SKM-1 treated with dmso at 0.1 percent for 144 hours (cell line): ENCODE data around the gene PHKG2.

Experiments
- DNase-seq: peaks from one replicate; lab custom pipeline; 2025; ENCODE audit not compliant: unreplicated experiment; lab: John Stamatoyannopoulos, UW

PHKG2 gene

GRCh38 chr16:30773826-30774225 lies 25.6 kb downstream of the PHKG2 start:
- no peak for DNase-seq

- DNase-seq, result no peak
Observed at GRCh38 chr16:30774367-30775130, 26.3 kb downstream of the PHKG2 start.

DNA sequence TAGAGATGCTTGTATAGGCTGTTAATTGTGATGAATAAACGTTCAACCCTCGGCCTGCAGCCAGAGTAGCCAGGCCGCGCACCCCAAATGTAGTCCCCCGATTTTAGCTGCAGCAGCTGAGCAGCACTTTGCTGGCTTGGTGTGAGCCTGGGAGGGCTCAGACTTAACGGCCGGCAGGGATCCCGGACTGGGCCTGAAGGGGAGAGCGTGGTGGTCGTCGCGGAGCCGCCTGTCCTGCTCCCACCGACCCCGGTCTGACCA lies 26.8 kb downstream of the PHKG2 start:
- DNase-seq, result no peak

DNA sequence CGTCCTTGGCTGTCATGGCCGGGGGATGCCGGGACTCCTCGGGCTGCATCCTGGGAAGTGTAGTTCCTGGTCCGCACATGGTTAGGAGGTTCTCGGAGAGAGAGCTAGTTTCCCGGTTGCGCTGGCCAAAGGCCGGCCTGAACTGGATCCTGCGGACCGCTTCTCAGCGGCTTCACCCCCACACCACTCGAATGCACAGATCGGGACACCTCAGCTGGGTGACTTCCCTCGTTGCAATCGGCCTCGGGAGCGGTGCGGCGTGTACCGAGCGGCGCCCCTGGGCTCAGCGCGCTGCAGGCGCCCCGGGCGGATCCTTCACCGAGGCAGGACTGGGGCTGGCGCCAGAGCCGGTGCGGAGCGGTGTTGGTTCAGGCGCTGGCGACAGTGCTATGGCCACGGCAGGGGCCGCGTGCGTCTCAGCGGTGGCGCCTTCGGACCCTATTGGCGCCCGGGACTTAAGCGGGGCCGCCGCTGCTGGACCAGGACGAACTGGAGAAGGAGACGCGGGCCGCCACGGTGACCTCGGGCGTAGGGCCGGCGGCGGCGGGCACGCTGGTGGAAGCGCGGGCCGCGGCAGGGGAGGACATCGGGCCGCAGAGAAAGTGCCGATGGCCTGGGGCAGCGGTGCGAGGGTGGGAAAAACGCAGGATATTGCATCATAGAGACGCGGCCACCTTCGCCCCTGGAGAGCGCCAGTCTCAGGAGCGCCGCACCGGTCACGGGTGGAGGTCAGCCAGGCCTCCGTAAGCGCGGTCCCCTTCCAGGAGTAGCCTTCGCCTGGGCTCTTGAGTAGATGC lies 27.4 kb downstream of the PHKG2 start:
- peak; percentile 68 for DNase-seq

GRCh38 chr16:30777591-30778297 lies 29.5 kb downstream of the PHKG2 start:
- DNase-seq, result no peak

DNA sequence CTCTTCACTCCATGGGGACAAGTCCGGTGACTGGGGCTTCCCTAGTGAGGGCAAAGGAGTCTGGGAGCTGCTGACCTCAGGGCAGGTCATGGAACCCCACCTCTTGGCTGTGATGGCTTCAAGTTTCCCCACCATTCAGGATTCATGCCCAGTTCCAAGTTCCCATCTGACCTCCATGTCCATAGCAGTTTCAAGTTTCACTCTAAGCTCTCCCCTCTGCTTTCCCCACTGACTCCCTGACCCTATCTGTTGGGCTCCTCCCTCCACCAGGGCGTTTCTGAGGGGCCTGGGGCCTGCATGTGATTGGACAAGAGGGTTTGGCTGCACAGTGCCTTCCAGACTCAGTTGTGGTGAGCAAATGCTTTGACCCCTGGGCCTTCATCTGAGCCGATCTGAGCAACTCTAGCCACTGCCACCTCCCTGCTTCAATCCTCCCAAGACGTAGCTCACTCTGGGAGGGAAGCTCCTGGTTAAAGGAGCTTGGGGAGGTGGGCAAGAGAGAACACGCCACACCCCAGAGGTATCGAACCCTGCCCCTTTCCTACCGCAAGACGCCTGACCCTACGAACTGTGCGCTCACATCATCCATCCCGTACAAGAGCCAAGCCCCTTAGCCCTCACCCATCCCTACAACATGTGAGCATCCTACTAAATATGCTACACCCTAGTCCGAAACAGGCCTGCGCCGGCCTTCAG lies 30.5 kb downstream of the PHKG2 start:
- DNase-seq, result no peak

DNA sequence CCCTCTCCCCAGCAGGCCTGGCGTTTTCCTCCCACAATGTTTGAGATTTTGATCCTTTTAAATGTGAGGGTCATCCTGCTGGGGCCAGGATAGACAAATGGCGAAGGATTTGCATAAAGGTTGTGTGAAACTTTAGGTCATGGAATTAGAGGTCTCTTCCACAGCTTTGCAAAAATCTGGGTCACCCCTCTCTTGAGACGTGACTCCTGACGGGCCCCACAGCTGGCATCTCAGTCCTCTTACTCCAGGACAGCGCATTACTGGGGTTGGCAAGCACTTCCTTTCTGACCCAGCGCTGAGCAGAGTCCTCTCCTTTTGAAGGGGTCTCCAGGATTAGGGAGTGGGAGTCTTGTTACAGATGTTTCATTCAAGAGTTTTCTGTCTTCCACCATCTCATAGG lies 31.4 kb downstream of the PHKG2 start:
- DNase-seq, result no peak

DNA sequence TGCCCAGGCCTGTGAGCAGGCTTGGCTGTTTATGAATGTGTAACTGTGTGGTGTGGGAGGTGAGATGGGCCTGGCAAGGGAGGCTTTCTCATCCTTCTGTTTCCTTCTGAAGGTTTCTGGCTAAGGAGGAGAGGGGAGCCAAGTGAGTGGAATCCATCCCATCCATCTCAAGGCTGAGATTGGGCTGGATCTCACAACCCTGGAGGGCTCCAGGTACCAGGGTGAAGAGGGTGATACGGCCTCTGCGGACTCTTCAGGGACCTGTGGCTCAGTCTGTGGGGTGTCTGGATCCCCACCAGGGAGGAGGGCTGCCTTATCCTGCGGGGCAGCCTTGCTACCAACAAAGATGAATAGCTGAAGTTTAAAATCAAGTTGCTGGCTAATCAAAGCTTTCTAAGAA lies 31.8 kb downstream of the PHKG2 start:
- no peak for DNase-seq

- DNase-seq, result peak; percentile 48
Observed at GRCh38 chr16:30780549-30780948, 32.3 kb downstream of the PHKG2 start.

GRCh38 chr16:30782486-30783279 lies 34.5 kb downstream of the PHKG2 start:
- no peak for DNase-seq

DNA sequence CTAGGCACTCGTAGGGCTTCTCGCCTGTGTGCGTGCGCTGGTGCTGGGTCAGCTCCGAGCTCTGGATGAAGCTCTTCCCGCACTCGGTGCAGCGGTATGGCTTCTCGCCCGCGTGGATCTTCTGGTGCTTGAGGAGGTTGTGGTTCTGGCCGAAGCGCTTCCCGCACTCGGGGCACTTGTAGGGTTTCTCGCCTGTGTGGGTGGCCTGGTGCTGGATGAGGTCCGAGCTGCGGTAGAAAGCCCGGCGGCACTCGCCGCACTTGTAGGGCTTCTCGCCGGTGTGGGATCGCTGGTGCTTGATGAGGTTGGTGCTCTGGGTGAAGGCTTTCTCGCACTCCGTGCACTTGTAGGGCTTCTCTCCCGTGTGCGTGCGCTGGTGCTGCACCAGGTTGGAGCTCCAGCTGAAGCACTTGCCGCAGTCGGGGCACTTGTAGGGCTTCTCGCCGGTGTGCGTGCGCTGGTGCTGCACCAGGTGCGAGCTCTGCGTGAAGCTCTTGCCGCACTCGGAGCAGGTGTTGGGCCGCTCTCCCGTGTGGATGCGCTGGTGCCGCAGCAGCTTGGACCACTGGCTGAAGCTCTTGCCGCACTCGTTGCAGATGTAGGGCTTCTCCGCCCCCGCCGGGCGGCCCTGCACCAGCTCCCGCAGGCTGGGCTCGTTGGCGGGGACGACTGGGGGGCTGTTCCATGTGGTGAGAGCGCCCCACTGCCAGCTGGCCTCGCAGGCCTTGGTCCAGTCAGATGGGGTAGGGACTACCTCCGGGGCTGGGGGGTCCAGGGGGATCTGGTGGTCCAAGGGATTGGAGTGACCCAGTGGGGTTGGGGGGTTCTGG lies 35.3 kb downstream of the PHKG2 start:
- DNase-seq, result no peak

GRCh38 chr16:30784215-30784614 lies 36.0 kb downstream of the PHKG2 start:
- no peak for DNase-seq

DNA sequence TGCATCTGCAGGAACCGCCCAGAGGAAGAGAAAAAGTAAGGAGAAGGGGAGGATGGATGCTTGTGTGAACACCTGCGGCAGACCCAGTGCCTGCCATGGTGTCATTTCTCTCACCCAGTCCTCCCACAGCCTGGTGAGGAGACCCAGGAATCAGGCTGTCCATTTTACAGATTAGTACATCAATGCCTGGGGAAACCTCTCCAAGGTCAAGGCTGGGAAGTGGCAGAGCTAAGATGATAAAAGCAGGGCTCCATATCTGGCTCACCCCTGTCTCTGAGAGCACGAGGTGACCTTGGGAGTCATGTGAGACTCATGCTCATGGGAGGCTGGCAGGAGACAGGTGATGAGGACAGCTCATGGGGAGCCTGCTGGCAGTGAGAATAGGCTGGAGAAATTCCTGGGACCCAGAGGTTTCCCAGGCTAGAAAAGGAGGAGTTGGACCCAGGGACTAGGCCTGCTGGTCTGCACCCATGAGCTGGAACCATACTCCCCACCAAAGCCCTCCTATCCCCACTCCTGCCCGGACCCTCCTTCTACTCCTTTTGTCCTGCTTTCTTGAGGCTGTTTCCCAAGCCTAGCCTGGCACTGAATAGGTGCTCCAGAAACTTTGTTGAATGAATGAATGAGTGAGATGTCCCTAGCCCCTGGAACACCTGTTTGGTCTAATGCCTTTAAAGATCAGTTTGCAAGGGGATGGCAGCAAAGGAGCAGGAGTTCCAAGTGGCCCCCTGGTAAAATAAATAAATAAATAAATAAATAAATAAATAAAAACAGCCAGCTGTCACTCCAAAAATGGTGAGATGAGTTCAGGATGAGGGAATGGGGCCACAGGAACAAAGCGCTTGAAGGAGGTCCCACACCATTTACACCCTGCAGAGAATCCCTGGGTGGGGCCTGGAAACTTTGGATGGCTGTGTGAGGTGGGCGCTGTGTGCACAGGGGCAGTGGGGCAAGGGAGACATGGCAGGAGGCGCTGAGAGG lies 37.2 kb downstream of the PHKG2 start:
- no peak for DNase-seq

DNA sequence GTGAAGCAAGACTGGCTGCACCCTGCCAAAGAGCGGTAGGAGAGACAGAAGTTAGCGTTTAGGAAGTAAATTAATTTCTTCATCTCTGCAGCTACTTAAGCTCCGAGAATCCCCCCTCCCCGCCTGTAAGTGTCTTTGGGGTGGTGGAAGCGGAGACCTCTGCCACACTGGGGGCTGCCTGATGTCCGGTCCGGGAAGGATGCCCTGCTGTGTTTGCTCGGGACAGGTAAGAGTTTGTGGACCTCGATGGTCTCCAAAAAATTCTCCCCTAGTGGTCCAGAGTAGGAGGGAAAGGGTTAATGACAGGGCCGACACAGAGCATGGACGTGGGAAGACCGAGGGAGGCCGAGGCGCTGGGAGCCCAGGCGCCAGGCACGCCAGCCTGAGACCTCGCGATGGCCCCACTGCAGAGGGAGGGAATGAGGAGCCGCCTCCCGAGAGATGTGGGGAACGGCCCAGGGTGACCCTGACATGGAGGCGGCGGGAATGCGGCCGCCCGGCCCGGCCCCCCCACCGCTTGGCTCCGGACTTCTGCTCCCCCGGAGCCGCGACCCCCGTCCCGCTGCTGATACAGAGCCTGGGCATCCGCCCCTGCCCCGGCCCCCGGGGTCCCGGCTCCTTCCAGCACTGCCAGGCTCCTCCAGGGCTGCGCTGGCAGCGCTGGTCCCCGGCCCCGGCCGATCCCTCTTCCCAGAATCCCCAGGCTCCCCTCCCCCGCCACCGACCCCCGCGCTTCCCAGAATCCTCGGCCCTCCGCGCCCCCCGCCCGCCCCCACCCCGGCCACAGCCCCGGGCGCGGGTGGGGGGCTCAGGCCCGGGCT lies 38.1 kb downstream of the PHKG2 start:
- DNase-seq, result no peak

- DNase-seq, result no peak
Observed at GRCh38 chr16:30786936-30787612, 38.8 kb downstream of the PHKG2 start, which contains the start of gene ZNF629. ZNF629 (minus strand) TSS chr16:30787205; CDS start chr16:30784482, 2,723 bp downstream.

DNA sequence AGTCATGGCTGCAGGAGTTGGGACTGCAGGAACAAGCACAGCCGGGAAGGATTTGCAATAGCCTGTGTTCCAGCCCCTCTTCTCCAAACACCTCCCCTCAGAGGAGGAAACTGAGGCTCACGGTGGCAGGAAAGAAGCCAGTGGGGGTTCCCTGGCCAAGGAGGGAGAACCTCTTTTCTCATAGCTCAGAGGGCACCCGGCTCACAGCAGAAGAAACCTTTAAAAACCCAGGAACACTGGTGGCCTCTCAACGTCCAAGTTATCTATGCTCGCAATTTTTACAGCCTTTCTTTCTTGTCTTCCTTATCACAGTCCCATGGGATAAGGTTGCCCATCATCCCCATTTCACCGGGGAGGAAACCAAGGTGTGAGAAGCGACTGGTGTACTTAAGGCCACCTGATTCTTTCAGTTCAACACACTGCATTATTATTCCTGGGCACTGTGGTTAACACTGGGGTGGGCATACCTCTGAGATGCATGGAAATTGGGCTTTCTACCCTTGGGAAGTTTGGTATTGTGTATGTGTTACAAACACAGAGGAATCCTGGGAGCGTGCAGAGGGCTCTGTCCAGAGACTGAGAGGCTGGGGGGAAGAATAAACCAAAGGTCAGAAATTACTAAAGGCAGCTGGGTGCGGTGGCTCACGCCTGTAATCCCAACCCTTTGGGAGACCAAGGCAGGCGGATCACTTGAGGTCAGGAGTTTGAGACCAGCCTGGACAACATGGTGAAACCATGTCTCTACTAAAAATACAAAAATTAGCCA lies 39.6 kb downstream of the PHKG2 start:
- DNase-seq, result no peak
